Measurements from ENCODE around the gene ZMIZ1.
A peak's percentile ranks its signal among the peaks of the same experiment; 100 is the strongest.

The ZMIZ1 gene

GRCh38 chr10:79052291-79053080 lies 16.3 kb upstream of the ZMIZ1 start:
- DNase-seq (no peak), ATAC-seq (replicated peaks) (peak in 1 of 2 donors; percentile 66)
- H3K4me1 Mint-ChIP-seq: peaks cover 18 to 23% of the 10 kb centered on the region in 2 donors
- H3K27ac Mint-ChIP-seq: no peak overlapping the region
- H3K9me3 Mint-ChIP-seq: no peaks in the 10 kb centered on the region
- no peaks in the 10 kb centered on the region for H3K36me3 Mint-ChIP-seq
- peaks cover 16 to 23% of the 10 kb centered on the region in 2 donors for H3K27me3 Mint-ChIP-seq
- H3K4me3 Mint-ChIP-seq: no peak overlapping the region

- H3K27me3 Mint-ChIP-seq: peaks cover 19 to 23% of the 10 kb centered on the region in 2 donors
- ATAC-seq (replicated peaks): no peak
Measured at GRCh38 chr10:79053081-79053434, 15.7 kb upstream of the ZMIZ1 start.

GRCh38 chr10:79053481-79054202 lies 15.1 kb upstream of the ZMIZ1 start:
- Mint-ChIP-seq H3K4me3 (no peak overlapping the region), H3K36me3 (no peaks in the 10 kb centered on the region), H3K27me3 (peaks cover 24 to 28% of the 10 kb centered on the region in 2 donors), H3K4me1 (peaks cover 10 to 13% of the 10 kb centered on the region in 2 donors), H3K9me3 (no peaks in the 10 kb centered on the region), H3K27ac (no peak overlapping the region)
- ATAC-seq (replicated peaks) (no peak), DNase-seq (no peak)

More at GRCh38 chr10:79053081-79053434, 15.7 kb upstream of the ZMIZ1 start:
- H3K27ac Mint-ChIP-seq: no peak overlapping the region
- H3K9me3 Mint-ChIP-seq: no peaks in the 10 kb centered on the region
- H3K4me3 Mint-ChIP-seq: no peak overlapping the region
- H3K4me1 Mint-ChIP-seq: peaks cover 13 to 18% of the 10 kb centered on the region in 2 donors
- no peaks in the 10 kb centered on the region for H3K36me3 Mint-ChIP-seq
- DNase-seq: no peak

GRCh38 chr10:79054203-79055099 lies 14.3 kb upstream of the ZMIZ1 start:
- H3K36me3 Mint-ChIP-seq: no peaks in the 10 kb centered on the region
- H3K9me3 Mint-ChIP-seq: no peaks in the 10 kb centered on the region
- H3K4me1 Mint-ChIP-seq: peaks cover 6% of the 10 kb centered on the region in 2 donors
- H3K4me3 Mint-ChIP-seq: no peak overlapping the region
- H3K27me3 Mint-ChIP-seq: peaks cover 29 to 30% of the 10 kb centered on the region in 2 donors
- ATAC-seq (replicated peaks): no peak
- DNase-seq: no peak
- no peak overlapping the region for H3K27ac Mint-ChIP-seq

DNA sequence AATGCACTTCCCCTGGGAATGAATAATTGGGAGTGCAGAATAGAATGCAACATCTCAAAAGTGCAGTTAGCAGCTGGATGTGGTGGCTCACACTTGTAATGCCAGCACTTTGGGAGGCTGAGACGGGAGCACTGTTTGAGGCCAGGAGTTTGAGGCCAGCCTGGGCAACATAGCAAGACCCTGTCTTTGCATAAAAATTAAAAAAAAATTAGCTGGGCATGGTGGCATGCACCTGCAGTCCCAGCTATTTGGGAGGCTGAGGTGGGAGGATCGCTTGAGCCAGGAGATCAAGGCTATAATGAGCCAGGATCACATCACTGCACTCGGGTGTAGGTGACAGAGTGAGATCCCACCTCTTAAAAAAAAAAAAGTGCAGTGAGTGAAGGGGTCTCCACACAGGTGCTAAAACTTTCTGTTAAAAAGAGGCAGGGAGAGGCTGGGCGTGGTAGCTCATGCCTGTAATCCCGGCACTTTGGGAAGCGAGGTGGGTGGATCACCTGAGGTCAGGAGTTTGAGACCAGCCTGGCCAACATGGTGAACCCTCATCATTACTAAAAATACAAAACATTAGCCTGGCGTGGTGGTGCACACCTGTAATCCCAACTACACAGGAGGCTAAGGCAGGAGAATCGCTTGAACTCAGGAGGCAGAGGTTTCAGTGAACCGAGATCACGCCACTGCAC lies 13.5 kb upstream of the ZMIZ1 start:
- peaks cover under 1 to 2% of the 10 kb centered on the region in 2 donors for H3K4me1 Mint-ChIP-seq
- peaks cover 30 to 34% of the 10 kb centered on the region in 2 donors for H3K27me3 Mint-ChIP-seq
- H3K36me3 Mint-ChIP-seq: no peaks in the 10 kb centered on the region
- H3K27ac Mint-ChIP-seq: no peak overlapping the region
- DNase-seq (no peak), ATAC-seq (replicated peaks) (no peak)
- no peaks in the 10 kb centered on the region for H3K9me3 Mint-ChIP-seq
- H3K4me3 Mint-ChIP-seq: no peak overlapping the region

DNA sequence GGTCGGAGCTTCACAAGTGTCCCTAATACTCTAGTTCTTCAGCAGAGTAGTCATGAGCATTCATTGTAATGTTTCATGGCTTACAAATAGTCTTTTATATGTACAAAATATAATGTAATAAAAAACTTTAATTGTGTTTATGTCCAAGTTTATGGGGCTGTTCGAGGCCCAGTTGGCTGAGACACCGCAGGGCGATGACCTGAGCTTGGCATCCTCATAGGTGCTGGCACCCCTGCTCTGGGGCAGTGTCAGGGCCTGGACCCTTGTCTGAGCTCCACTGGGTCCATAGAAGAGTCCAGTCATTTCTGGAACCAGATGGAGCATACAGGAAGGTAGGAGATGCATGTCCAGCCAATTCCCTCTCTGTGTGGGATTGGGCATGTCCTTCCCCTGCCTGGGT lies 12.9 kb upstream of the ZMIZ1 start:
- Mint-ChIP-seq H3K27me3 (peaks cover 30 to 37% of the 10 kb centered on the region in 2 donors), H3K36me3 (no peaks in the 10 kb centered on the region), H3K9me3 (no peaks in the 10 kb centered on the region), H3K4me3 (no peak overlapping the region), H3K4me1 (peaks cover 0 to 1% of the 10 kb centered on the region in 2 donors), H3K27ac (no peak overlapping the region)
- ATAC-seq (replicated peaks) (no peak), DNase-seq (no peak)

DNA sequence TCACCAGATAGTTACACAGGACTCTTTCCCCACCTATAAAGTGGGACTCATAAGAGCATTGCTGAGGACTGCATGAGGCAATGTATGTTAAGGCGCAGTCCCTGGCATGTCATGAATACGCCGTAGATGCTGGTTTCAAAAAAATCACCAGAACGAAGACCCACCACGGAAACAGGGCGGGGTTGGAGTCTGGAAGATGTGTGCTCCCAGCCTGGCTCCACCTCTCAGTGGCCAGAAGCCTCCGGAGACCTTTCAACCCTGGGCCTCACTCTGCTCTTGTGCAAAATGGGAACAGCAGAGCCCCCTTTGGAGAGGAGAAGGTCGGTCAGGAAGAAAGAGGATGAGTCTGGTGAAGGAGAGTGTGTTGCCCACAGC lies 12.4 kb upstream of the ZMIZ1 start:
- Mint-ChIP-seq H3K27ac (no peak overlapping the region), H3K9me3 (no peaks in the 10 kb centered on the region), H3K4me1 (peaks cover 0 to under 1% of the 10 kb centered on the region in 2 donors), H3K27me3 (peaks cover 34 to 41% of the 10 kb centered on the region in 2 donors), H3K4me3 (no peak overlapping the region), H3K36me3 (no peaks in the 10 kb centered on the region)
- ATAC-seq (replicated peaks) (no peak), DNase-seq (no peak)

- no peak for DNase-seq
- no peak for ATAC-seq (replicated peaks)
- H3K36me3 Mint-ChIP-seq: no peaks in the 10 kb centered on the region
- H3K27ac Mint-ChIP-seq: no peak overlapping the region
- no peak overlapping the region for H3K4me3 Mint-ChIP-seq
- no peaks in the 10 kb centered on the region for H3K9me3 Mint-ChIP-seq
- peaks cover 31 to 42% of the 10 kb centered on the region in 2 donors for H3K27me3 Mint-ChIP-seq
- H3K4me1 Mint-ChIP-seq: no peaks in the 10 kb centered on the region
Measured at GRCh38 chr10:79056736-79057391, 11.9 kb upstream of the ZMIZ1 start.

GRCh38 chr10:79057481-79058275 lies 11.1 kb upstream of the ZMIZ1 start:
- no peak overlapping the region for H3K4me3 Mint-ChIP-seq
- ATAC-seq (replicated peaks) (no peak), DNase-seq (no peak)
- peaks cover 26 to 43% of the 10 kb centered on the region in 2 donors for H3K27me3 Mint-ChIP-seq
- no peaks in the 10 kb centered on the region for H3K9me3 Mint-ChIP-seq
- H3K36me3 Mint-ChIP-seq: no peaks in the 10 kb centered on the region
- peaks cover 0 to under 1% of the 10 kb centered on the region in 2 donors for H3K4me1 Mint-ChIP-seq
- no peak overlapping the region for H3K27ac Mint-ChIP-seq

DNA sequence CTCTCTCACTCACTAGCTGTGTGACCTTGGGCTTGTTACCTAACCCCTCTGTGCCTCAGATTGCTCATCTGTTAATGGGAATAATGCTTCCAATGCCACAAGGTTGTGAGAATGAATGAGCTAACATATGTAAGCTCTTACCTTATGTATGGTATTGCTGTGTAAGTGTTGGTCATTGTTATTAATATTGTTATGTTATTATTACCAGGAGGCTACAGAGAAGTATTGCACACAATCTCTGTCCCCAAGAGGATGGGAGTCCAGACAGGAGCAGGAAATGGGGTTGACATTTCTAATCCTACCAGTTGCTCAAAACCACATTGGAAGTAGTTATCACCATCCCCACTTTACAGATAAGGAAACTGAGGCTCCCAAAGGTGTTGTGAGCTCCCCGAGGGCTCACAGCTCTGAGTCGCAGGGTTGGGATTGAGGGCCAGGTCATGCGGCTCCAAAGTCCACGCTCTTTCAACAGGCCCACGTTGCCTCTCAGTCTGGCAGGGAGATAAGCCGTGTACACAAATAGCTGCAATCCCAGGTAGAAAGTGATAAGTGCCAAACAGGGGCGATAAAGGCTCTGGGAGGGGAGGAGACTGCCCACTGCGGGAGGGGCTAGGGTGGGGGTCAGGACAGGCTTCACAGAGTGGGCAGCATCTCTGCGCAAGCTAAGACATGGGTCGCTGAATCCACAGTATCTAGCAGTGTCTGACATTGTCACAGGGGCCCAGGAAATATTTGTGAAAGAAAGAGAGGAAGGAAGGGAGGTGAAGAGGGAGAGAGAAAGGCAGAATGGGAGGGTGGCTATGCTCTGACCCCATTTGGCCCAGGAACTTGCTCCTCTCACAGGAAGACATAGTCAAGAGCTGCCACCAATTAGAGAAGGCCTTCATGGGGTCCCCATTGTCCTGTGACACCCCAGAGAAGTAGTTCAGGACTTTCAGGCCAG lies 9.6 kb upstream of the ZMIZ1 start:
- DNase-seq (no peak), ATAC-seq (replicated peaks) (no peak)
- Mint-ChIP-seq H3K36me3 (no peaks in the 10 kb centered on the region), H3K9me3 (no peaks in the 10 kb centered on the region), H3K4me3 (no peak overlapping the region), H3K27me3 (peaks cover 26 to 43% of the 10 kb centered on the region in 2 donors), H3K4me1 (peaks cover 0 to 4% of the 10 kb centered on the region in 2 donors), H3K27ac (no peak overlapping the region)

- DNase-seq (no peak), ATAC-seq (replicated peaks) (no peak)
- Mint-ChIP-seq H3K36me3 (no peaks in the 10 kb centered on the region), H3K9me3 (no peaks in the 10 kb centered on the region), H3K27me3 (peaks cover 26 to 43% of the 10 kb centered on the region in 2 donors), H3K4me1 (peaks cover 2 to 5% of the 10 kb centered on the region in 2 donors), H3K27ac (no peak overlapping the region), H3K4me3 (no peak overlapping the region)
Measured at GRCh38 chr10:79059859-79060379, 8.8 kb upstream of the ZMIZ1 start.

Data from stimulated activated naive B cell treated with anti-CD40 and anti-IgM and Interleukin-4, amounts not matched to agents 10 μg/mL and 1 μg/mL and 100 μg/mL, for 72 hours (primary cell).